Dermis microvascular lymphatic vessel endothelial cell (primary cell): ENCODE measurements around the gene GNAL. TPM values are rescaled to one million over a fixed set of nuclear protein-coding genes. Genes with fewer than 3 reads are reported as not detected.

Experiments used
- DNase-seq, 2 donors: peaks; one replicate each; pipeline versions ENCODE4 v3.0.0 to v3.0.0-alpha.2; 2010; ENCODE audit warnings: low read depth in 2 of 2
- total RNA-seq: library from RNA; depleted of rRNA; stranded (reverse); fragments of >200 nt; gene quantifications from 2 replicates; pipeline ENCODE4 v1.2.1, GENCODE V29; 2014

GNAL gene
- total RNA-seq, 1 donor from 2014 or later: 0.39 TPM

DNA sequence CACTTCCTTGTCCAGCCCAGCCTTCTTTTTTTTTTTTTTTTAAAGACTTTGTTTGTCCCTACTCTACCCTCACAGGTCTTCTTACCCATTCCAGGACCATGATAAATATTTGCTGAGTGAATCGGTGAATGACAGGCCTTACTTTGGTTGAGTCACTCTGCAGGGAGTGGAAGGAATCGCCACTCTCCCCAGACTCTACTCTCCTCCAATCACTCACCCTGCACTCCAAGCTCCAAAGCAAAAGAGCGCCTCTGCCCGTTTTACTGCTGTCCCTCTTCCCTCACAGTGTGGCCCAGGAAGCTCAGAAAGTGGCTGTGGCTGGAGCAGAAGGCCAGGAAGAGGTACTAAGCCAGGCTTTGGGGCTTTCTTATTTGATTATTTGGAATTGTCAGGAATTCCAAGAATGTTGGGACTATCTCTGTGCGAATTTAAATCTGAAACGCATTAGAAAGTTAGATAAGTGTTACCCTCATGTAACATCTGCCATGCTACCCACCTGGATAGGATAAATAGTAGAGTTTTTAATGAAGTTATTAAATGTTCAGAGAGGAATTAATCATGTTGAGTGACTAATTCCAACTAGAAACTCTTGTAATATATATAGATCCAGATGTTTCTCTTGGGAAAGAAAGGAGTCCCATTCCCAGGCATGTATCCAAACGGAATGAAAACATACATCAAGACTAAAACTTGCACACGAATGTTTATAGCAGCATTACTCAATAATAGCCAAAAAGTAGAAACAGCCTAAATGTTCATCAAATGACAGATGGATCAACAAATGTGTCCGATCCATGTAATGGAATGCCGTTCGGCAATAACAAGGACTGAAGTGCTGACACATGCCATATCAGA lies 119.2 kb downstream of the GNAL start:
- no peak for DNase-seq

DNA sequence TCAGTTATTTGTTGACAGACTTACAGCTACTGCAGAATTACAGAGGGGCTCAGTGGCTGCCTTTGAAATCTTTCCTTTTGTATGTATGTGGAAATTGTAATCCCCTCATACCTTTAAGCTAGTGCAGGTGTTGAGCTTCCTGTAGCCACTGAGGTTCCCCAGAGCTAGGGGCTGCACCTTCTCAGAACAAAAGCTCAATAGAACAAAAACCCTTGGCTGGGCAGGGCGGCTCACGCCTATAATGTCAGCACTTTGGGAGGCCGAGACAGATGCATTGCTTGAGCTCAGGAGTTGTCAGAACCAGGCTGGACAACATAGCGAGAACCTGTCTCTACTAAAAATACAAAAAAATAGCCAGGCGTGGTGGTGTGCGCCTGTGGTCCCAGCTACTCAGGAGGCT lies 120.8 kb downstream of the GNAL start:
- DNase-seq: no peak

DNA sequence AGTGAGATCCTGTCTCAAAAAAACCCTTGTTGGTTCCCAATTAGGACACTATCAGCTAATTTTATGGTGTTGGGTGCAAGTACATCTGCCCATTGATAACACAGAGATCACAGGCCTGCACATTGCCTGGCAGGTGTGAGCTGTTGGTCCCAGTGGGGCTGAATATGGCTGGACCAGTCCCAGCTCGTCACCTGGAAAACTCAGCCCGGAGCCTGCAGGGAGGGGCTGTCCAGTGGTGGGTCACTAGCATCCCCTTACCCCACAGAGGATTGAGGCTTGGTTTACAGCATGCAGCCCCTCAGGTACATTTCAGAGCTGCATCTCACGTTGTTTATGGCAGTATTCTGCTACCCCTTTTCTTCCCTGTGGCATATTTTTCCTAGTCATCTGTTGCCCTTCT lies 121.3 kb downstream of the GNAL start:
- DNase-seq: no peak

DNA sequence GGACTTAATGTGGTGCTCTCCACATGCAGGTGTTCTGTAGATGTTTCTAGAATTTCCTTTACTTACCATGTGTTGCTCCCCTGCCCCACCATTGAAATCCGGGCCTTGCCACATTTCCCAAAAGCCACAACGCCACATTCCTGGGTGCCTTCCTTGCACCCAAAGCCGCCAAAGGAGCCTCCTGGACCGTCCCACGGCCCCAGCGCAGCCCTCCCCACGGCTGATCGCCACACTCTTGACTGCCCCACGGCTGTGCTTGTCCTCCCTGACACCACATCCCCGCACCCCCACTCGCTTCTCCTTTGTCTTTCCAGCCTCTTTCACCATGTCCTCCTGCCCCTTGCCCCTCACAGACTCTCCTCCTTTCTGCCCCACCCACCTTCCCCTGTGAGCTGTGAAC lies 121.9 kb downstream of the GNAL start:
- no peak for DNase-seq

DNA sequence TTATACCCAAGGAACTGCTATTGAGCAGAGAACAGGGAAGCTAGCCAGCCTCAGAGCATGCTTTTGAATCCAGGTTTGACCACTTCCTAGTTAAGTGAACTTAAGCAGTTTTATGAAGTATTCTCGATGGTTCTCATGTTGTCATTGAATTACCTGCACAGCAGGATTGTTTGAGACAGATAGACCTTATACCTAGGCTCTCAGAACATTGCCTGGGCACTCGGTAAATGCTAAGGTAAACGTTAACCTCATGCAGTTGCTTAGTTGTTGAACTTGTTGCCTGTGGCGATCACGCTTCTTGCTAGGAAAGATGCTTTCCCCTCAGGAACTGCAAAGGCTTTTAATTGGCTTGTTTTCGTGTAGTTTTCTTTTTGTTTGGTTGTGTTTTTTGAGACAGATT lies 128.2 kb downstream of the GNAL start:
- DNase-seq: no peak

DNA sequence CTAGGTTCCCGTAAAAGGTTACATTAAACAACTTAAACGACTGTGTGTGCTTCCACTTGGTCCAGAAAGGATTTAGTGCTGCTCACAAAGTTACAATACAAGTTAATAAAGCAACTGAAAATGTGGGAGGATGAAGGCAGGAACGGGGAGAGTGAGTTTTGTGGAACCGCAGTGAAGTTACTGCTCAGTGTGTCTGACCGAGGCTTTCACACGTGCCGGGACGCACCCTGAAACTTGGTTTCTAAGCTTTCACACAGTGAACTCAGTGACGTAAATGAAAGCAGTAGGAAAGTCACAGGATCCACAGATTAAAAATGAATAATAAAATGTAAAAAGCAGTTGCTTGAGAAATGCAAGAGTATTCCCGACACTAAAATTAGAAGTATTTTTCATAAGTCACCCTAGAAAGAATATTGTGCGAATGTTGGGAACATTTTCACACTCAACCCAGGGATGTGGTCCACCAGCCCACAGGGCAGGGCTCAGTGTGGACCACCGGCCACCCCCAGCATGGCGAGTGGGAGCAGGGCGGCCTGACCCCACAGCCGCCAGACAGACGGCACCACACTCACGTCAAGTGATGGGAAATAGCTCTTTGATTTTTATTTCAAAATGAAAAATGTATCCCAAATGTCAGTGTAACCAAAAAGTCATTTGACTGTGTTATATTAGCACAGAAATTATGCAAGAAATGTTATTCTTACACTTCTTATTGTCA lies 129.6 kb downstream of the GNAL start:
- no peak for DNase-seq

DNA sequence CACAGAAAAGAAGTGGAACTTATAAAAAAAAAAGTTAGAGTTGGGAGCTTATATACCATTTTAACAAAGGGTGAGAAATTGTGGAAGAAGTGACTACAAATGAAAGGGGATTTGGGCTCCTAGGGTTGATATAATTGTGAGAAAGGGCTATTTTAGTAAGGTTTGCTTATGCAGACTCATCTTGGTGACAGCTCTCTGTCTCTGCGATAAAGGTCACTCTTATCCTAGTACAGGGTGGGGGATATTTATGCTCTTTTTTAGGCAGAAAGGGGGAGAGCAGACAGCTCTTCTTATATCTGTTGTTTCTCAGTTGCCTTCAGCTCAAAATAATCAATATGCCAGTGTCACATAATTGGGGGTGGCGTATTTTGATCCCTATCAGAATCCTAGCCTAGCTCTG lies 130.9 kb downstream of the GNAL start:
- no peak for DNase-seq

DNA sequence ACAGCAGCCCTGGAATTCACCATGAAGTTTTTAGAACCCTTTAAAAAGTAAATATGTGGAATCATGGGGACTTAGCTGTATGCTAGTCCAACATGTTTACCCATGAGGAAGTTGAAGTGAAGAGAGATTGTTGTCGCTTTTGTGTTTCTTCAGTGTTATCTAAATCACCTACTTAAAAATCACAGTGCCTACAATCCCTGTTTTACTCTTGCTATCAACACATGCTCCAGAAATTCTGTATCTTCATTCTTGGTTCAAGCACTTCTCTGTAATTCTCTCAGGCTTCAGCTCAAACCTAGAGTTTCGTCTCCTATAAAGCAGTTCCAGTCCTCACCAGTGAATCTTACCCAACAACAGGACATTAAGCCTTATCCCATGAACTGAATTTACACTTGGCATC lies 131.6 kb downstream of the GNAL start:
- no peak for DNase-seq

DNA sequence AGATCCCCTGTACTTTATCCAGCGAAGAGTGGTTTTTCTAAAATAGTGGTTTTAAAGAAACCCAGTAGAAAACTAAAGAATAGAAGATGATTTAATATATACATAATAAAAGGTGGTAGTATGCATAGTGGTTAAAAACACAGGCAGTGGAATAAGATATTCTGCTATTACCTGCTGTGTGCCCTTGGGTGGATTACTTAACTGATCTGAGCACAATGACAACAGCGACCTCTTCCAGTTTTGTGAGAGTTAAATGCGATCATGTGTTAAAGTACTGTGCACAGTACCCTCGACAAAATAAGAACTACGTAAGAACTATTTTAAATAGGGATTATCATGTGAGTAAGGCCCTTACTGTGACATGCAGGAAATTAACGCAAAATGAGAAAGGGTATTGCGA lies 132.1 kb downstream of the GNAL start:
- DNase-seq: no peak

DNA sequence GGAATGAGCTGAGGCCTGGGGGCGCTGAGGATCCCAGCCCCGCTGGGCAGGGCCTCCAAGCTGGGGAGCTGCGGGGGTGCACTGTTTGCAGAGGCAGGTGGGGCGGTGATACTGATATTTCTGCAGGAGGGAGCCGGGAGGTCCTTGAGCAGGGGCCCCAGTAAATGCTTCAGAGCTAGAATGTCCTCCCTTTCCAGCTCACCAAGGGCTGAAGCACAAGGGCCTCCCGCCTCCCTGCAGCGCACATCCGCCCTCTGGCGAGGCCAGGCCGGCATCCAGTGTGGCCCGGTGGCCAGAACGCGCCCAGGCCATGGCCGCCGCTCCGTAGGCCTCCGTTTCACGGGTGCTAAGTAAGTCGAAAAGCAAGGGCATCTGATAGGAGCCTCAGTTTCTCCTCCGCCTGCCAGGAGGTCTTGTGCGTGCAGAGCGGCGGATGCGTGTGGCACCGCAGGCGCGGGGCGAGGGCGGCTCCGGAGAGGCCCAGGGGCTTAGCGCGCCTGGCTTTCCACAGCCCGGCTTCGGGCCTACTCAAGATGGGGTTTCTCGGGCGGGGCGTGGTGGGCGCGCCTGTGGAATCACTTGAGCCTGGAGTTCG lies 132.7 kb downstream of the GNAL start:
- no peak for DNase-seq

DNA sequence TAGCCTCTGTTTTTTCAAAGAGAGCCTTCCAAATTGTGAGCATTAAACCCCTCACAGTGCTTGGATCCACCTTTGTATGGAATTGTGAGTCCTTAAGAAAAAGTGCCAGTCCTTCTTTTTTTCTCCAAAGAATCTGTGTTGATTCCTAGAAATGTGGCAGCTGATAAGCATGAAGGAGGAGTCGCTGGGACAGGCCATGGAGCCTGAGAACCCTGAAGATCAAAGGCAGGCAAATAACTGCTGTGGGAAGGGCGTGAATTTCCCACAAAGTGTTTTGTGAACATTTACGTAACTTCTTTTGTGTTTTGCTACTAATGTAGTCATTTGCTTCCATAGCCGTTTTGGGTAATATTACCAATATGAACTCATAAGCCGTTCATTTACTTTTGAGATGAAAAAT lies 134.5 kb downstream of the GNAL start:
- DNase-seq: no peak

DNA sequence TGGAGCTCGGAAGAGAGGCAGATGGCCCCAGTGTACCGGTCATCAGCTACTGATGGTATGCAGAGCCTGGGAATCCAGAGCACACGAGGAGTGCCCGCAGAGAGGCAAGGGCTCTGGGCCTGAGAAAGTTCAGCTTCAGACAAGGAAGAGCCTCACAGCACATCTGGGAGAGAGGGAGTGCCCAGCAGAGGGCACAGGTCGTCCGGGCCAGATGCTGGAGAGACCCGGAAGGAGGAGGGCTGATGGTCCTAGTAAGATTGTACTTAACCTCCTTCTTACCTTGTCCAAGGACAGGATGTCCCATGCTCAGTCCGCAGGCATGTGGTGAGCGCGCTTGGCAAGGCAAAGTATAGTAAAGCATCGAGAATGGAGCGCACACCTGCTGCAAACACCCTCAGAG lies 137.8 kb downstream of the GNAL start:
- DNase-seq: no peak

DNA sequence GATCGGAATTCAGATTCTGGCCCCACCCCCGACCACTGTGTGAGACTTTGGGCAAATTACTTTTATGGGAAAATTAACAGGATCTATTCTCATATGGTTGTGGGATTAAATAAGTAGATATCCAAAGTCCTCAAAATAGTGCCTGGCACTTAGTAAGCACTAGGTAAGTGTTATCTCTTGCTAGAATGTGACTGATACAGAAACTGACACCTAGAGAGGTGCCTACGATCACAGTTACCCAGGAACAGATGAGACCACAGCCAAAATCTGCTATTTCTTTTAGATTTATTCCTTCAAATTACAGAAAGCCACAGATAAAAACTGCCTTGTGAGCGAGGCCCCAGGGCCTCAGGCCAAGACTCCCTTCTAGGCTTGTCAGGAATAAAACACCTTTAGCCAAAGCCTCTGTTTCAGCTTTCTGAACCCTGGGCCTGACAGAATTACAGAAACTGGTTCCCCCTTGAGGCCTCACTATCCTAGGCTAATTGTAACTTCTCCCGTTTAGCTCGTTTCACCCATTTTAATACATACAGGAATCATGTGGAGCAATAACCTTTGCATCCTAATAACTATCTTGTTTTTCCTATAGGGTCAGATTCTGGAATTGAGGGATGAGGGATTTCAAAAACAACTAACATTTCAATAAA lies 139.8 kb downstream of the GNAL start:
- DNase-seq: no peak

DNA sequence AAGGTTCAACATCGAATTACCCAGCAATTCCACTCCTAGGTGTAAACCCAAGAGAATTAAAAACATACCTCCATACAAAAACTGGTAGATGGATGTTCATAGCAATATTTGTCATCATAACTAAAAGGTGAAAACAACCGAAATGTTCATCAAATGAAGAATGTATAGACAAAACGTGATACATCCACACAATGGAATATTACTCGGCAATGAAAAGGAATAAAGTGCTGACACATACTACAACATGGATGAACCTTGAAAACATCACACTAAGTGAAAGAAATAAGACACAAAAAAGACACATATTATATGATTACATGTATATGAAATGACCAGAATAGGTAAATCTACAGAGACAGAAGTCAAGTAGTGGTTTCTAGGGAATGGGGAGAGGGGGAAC lies 141.5 kb downstream of the GNAL start:
- no peak for DNase-seq

DNA sequence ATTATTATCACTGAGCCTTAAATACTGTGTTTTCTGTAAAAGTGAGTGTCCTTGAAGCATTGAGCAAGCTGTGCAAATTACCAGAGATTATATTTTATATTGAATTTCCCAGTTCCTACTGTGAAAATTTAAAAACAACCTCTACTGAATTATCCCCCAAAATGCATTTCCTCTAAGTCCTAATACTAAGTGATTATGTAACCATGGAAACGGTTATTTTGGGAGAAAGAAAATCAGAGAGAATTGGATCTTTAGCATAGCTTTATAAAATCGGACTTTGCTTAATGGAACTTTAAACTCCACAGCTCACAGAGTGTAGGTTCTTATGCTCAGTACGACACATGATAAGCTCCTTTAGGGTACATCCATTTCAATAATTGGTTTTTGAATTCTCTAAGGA lies 142.9 kb downstream of the GNAL start:
- no peak for DNase-seq

DNA sequence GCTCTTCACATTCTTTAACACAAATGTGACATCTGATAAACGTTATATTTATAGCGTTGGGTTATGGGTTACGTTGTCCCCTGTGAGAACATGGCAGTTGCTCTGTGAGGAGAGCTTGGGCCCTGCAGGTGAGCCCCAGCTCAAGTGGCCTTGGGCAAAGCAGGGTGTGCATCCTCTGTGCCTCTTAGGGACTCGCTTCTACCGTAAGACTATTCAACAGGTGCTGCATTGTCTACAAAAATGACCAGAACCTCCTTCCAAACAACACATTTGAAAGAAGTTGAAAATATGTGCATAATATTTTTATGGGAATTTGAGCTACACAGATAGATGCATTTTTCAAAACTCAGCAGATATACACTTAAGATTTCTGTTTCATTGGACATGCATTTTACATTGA lies 145.7 kb downstream of the GNAL start:
- DNase-seq: no peak

DNA sequence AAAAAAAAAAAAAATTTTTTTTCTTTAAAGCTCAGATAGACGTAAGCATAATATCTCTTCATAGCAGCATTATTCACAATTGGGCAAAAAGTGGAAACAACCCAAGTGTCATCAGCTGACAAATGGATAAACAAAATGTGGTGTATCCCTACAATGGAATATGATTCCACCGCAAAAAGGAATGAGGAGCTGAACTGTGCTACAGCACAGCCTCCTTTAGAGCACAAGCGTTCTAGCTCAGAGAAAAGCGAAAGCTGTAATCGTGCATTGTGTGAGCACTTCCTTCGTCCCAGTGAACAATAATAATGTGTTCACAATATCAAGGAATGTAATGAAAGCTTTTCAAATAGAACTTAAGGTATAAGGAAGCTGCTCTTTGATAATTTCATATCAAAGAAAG lies 150.5 kb downstream of the GNAL start:
- DNase-seq: no peak

DNA sequence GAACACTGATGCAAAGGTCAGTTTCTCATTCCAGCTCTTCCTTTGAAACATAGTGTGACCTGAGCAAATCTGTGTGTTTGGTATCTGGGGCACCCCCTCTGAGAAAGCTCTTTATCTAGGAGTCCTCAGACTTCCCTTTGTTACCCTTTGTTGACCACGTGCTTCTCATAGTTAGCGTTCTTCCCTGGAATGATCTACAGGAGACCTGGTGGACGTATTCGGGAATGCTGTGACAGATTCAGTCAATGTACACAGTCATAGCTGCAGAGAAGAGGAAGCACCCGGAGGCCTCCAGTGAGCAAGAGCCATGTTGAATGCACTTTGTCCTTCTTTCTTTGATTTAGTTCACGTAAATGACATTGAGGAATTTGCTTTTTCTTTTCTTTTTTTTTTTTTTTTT lies 151.4 kb downstream of the GNAL start:
- no peak for DNase-seq

DNA sequence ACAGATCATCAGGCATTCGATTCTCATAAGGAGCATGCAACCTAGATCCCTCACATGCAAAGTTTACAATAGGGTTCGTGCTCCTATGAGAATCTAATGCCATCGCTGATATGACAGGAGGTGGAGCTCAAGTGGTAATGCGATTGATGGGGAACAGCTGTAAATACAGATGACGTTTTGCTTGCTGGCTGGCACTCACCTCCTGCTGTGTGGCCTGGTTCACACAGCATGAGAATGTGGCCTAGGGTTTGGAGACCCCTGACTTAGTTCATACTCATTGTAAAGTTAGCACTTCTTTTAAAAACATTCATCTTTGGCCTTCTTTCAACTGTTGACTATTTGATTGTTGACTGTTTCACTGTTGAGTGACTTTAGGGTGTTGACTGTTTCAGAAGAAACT lies 153.5 kb downstream of the GNAL start:
- no peak for DNase-seq

DNA sequence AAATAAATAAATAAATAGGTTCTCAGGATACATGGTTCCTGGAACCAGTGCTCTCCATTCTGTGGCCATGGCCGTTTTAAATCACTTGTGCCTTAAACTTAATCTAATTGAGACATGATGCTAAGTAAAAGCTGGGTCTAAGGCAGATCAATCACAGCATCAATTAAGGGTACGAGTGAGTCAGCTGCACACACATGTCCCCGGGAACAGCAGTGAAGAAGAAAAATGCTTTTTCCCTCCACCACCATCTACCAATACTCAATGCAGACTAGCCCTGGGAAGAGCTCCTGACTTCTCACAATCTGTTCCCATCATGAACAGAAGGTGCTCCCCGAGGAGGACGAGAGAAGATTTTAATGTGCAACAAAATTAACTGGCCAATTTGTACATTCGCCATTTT lies 155.4 kb downstream of the GNAL start:
- DNase-seq: no peak

DNA sequence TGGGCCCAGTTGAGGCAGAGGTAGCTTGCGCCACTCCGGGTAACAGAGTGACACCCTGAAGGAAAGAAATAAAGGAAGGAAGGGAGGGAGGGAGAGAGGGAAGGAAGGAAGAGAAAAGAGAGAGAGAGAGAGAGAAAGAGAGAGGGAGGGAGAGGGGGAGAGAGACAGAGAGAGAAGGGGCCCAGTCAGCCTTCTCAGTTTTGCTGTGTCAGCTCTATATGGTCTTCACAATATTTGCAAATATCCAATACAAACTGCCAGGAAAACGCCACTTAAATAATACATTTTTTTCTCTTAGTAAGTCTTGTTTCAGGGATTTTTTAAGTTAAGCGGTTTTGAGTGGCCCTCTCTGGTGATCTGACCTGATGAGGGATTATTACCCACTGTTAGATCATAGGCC lies 156.6 kb downstream of the GNAL start:
- no peak for DNase-seq

DNA sequence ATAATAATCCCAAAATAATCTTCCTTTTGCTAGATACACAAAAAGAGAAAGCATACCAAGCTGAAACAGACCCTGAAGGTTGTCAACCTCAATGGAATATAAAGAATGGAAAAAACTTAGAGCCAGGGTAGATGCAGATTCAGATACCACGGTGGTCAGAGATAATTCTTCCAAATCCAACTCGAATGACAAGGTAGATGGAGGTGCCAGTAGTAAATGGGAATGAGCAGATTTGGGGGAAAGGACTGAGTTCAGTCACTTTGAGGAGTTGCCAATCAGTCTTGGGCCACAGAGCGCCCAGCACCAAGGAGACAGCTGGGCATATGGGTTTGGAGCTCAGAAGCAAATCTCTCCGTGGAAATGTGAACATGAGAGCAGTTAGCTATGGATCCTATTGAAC lies 158.7 kb downstream of the GNAL start:
- no peak for DNase-seq
